Peyer's patch (tissue), 4 donors: ENCODE measurements around the gene RGS19. TPM values are rescaled to one million over a fixed set of nuclear protein-coding genes. Genes with fewer than 3 reads are reported as not detected.

Source experiments
- DNase-seq, 3 donors: peaks; one replicate each; pipeline ENCODE4 v3.0.0-alpha.2; 2017 to 2019
- H3K27ac ChIP-seq, 4 donors: fragments of 200-600 bp; sonication (generic); one replicate each; pipeline ENCODE4 v1.5.1; 2016 to 2019
- H3K27me3 ChIP-seq, 2 donors: fragments of 200-600 bp; sonication (generic); one replicate each; pipeline ENCODE4 v1.5.1; 2019
- H3K36me3 ChIP-seq, 3 donors: fragments of 200-600 bp; sonication (generic); one replicate each; pipeline ENCODE4 v1.5.1; 2016 to 2019
- H3K4me1 ChIP-seq, 4 donors: fragments of 200-600 bp; sonication (generic); one replicate each; pipeline ENCODE4 v1.5.1; 2016 to 2019
- H3K4me3 ChIP-seq, 4 donors: fragments of 200-600 bp; sonication (generic); 1 replicate in 3 of 4; 2 replicates in 1 of 4; pipeline ENCODE4 v1.5.1; 2016 to 2019; ENCODE audit warnings: mild to moderate bottlenecking in 1 of 4
- H3K9me3 ChIP-seq, 4 donors: fragments of 200-600 bp; sonication (generic); one replicate each; pipeline ENCODE4 v1.5.1; 2016 to 2019; ENCODE audit warnings: mild to moderate bottlenecking in 1 of 4
- CTCF ChIP-seq, 6 experiments: fragments of 450-650 bp in 4 of 6; fragments of 200-600 bp in 2 of 6; sonication (generic) in 1 of 6; IDR thresholded peaks; one replicate each; pipeline ENCODE4 v1.5.1; 2017 to 2019; ENCODE audit warnings: antibody characterized with exemption in 6 of 6, mild to moderate bottlenecking in 3 of 6, moderate library complexity in 1 of 6
- POLR2A ChIP-seq, 2 donors: fragments of 450-650 bp; IDR thresholded peaks; one replicate each; pipeline ENCODE4 v1.5.1; 2017; ENCODE audit warnings: antibody characterized with exemption in 2 of 2, mild to moderate bottlenecking in 2 of 2, moderate library complexity in 2 of 2
- total RNA-seq, 4 donors: library from RNA; depleted of rRNA; stranded (reverse); fragments of >200 nt; gene quantifications; one replicate each; pipeline ENCODE4 v1.1.0, GENCODE V29; 2016

Gene RGS19
- total RNA-seq, 4 donors from 2014 or later = 3.3 to 39.6 (median 6.8) TPM

- peak; percentile 12 to 38 (median 31) for DNase-seq
Measured at GRCh38 chr20:64116541-64117431, 37.5 kb upstream of the RGS19 start.

GRCh38 chr20:64116016-64116415 lies 36.7 kb upstream of the RGS19 start:
- no peak overlapping the region for H3K4me3 ChIP-seq
- H3K4me1 ChIP-seq = peaks cover 0 to 5% (median 0%) of the 10 kb centered on the region in 4 donors
- TF ChIP-seq POLR2A (IDR thresholded peaks at IDR 0.05) (no peak), CTCF (IDR thresholded peaks at IDR 0.05) (no peak)
- H3K27ac ChIP-seq = no peak overlapping the region
- no peaks in the 10 kb centered on the region for H3K36me3 ChIP-seq
- DNase-seq = peak; percentile 13 to 37 (median 35)
- H3K9me3 ChIP-seq = no peaks in the 10 kb centered on the region
- no peaks in the 10 kb centered on the region for H3K27me3 ChIP-seq

More at GRCh38 chr20:64116541-64117431, 37.5 kb upstream of the RGS19 start:
- Histone ChIP-seq H3K4me1 (peaks cover 0 to 5% (median 0%) of the 10 kb centered on the region in 4 donors), H3K27me3 (no peaks in the 10 kb centered on the region), H3K9me3 (no peaks in the 10 kb centered on the region), H3K27ac (no peak overlapping the region), H3K36me3 (no peaks in the 10 kb centered on the region), H3K4me3 (no peak overlapping the region)
- TF ChIP-seq CTCF (IDR thresholded peaks at IDR 0.05) (no peak), POLR2A (IDR thresholded peaks at IDR 0.05) (no peak)

- peak; percentile 14 to 41 (median 28) for DNase-seq
Measured at GRCh38 chr20:64115171-64115911, 36.0 kb upstream of the RGS19 start.

GRCh38 chr20:64114356-64114971 lies 35.1 kb upstream of the RGS19 start:
- no peak for TF ChIP-seq CTCF (IDR thresholded peaks at IDR 0.05)
- no peak for TF ChIP-seq POLR2A (IDR thresholded peaks at IDR 0.05)
- no peaks in the 10 kb centered on the region for H3K27me3 ChIP-seq
- peak; percentile 14 to 41 (median 40) for DNase-seq

More at GRCh38 chr20:64115171-64115911, 36.0 kb upstream of the RGS19 start:
- Histone ChIP-seq H3K36me3 (no peaks in the 10 kb centered on the region), H3K9me3 (no peaks in the 10 kb centered on the region), H3K4me3 (no peak overlapping the region), H3K4me1 (peaks cover 0 to 4% (median 0%) of the 10 kb centered on the region in 4 donors), H3K27ac (no peak overlapping the region), H3K27me3 (no peaks in the 10 kb centered on the region)
- TF ChIP-seq POLR2A (IDR thresholded peaks at IDR 0.05) (no peak), CTCF (IDR thresholded peaks at IDR 0.05) (no peak)

GRCh38 chr20:64113796-64114355 lies 34.6 kb upstream of the RGS19 start:
- H3K27ac ChIP-seq = no peak overlapping the region
- DNase-seq = peak; percentile 13 to 35 (median 30)
- H3K36me3 ChIP-seq = no peaks in the 10 kb centered on the region
- no peaks in the 10 kb centered on the region for H3K9me3 ChIP-seq
- no peaks in the 10 kb centered on the region for H3K4me1 ChIP-seq
- TF ChIP-seq POLR2A (IDR thresholded peaks at IDR 0.05) = no peak
- no peak for TF ChIP-seq CTCF (IDR thresholded peaks at IDR 0.05)
- no peak overlapping the region for H3K4me3 ChIP-seq
- H3K27me3 ChIP-seq = no peaks in the 10 kb centered on the region

More at GRCh38 chr20:64114356-64114971, 35.1 kb upstream of the RGS19 start:
- Histone ChIP-seq H3K9me3 (no peaks in the 10 kb centered on the region), H3K36me3 (no peaks in the 10 kb centered on the region), H3K27ac (no peak overlapping the region), H3K4me1 (no peaks in the 10 kb centered on the region), H3K4me3 (no peak overlapping the region)
